Measurements from ENCODE around the gene SLC35F3. TPM values are rescaled to one million over a fixed set of nuclear protein-coding genes. Genes with fewer than 3 reads are reported as not detected.

Gene SLC35F3
- total and polyA plus RNA-seq, 2 experiments from 2014 or later = 1.0 to 3.2 TPM

DNA sequence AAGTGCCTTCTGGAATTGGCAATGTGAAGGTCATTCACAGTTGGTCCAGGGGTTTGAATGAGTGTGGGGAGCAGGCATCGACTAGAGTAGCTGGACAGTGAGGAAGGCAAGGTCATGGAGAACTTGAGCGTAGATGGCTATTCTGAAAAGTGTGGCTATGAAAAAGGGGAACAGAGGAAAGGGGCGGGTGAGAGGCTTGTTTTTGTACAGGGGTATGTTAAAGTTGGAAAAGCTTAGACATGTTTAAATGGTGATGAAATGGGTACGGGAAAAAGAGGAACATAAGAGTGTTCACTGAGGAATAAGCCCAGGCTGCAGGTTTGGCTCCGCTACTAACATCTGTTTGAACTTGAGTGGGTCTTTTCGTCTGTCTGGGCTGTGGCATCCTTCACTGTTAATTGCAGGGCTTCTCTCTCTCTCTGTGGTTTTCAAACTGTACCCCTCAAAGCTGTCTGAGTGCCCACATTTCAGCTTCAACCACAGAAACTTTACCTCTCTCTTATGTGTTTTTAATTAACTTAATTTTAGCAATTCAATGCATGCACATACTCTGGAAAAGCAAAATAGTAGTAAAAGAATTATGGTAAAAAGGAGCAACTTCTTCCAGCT, 398.0 kb downstream of the SLC35F3 start:
- Histone ChIP-seq H3F3A (replicated peaks; ENCODE audit: low read depth) (no peaks in the 10 kb centered on the region), H3K27ac (ENCODE audit: low read depth) (no peak overlapping the region), H3K27me3 (ENCODE audit: insufficient read depth) (no peaks in the 10 kb centered on the region), H3K4me3 (no peak overlapping the region), H3K36me3 (ENCODE audit: insufficient read depth) (no peaks in the 10 kb centered on the region), H3K9me2 (ENCODE audit: insufficient read depth) (no peaks in the 10 kb centered on the region), H4K20me1 (replicated peaks; ENCODE audit: insufficient read depth) (no peaks in the 10 kb centered on the region), H2AFZ (no peak overlapping the region), H3K4me2 (no peak overlapping the region), H3K4me1 (ENCODE audit: insufficient read depth) (no peaks in the 10 kb centered on the region), H3K79me2 (replicated peaks; ENCODE audit: insufficient read depth) (no peaks in the 10 kb centered on the region)
- no peak overlapping the region for H3K27ac Mint-ChIP-seq
- TF ChIP-seq, protein P1, sequence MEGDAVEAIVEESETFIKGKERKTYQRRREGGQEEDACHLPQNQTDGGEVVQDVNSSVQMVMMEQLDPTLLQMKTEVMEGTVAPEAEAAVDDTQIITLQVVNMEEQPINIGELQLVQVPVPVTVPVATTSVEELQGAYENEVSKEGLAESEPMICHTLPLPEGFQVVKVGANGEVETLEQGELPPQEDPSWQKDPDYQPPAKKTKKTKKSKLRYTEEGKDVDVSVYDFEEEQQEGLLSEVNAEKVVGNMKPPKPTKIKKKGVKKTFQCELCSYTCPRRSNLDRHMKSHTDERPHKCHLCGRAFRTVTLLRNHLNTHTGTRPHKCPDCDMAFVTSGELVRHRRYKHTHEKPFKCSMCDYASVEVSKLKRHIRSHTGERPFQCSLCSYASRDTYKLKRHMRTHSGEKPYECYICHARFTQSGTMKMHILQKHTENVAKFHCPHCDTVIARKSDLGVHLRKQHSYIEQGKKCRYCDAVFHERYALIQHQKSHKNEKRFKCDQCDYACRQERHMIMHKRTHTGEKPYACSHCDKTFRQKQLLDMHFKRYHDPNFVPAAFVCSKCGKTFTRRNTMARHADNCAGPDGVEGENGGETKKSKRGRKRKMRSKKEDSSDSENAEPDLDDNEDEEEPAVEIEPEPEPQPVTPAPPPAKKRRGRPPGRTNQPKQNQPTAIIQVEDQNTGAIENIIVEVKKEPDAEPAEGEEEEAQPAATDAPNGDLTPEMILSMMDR (conservative IDR thresholded peaks at IDR 0.05; ENCODE audit: low read depth in 2 of 2) = no peak
- no peak for TF ChIP-seq JUNB (IDR thresholded peaks at IDR 0.05; ENCODE audit: unreplicated experiment)
- no peak overlapping the region for H3K4me3 Mint-ChIP-seq
- ATAC-seq (no peak), DNase-seq (ENCODE audit: low spot score) (no peak)
- H3K4me1 Mint-ChIP-seq = no peaks in the 10 kb centered on the region
- no peaks in the 10 kb centered on the region for H3K36me3 Mint-ChIP-seq (ENCODE audit: low read depth)
- H3K9me3 Mint-ChIP-seq = no peaks in the 10 kb centered on the region
- no peaks in the 10 kb centered on the region for H3K27me3 Mint-ChIP-seq (ENCODE audit: insufficient read depth, low read depth, poor library complexity)

DNA sequence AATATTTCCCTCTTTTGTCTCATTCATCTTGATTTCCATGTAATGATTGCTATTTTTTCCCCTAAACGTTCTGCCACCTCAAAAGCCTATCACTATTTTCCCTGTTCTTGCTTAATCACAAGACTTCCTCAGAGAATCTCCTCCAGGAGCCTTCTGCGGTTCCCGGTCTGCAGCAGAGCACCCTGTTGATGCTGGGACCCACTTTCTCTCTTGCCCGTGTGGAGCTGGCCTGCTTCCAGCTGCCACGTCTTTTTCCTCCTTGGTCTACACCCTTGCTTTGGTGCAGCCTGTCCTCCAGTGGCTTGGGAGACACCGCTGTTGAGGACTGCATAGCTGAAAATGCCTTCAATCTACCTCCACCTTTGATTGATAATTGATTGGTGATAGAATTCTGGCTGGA, 398.8 kb downstream of the SLC35F3 start:
- ATAC-seq = no peak
- no peaks in the 10 kb centered on the region for H3K27me3 ChIP-seq (ENCODE audit: insufficient read depth)
- H3K9me2 ChIP-seq (ENCODE audit: insufficient read depth) = no peaks in the 10 kb centered on the region
- no peak overlapping the region for H3K4me3 Mint-ChIP-seq
- peak overlapping the region; percentile 38; the same call in 1 of the 2 replicates for H2AFZ ChIP-seq
- H3K4me2 ChIP-seq = no peak overlapping the region
- H3K27ac Mint-ChIP-seq = no peak overlapping the region
- no peak for DNase-seq (ENCODE audit: low spot score)
- H3K4me3 ChIP-seq = no peak overlapping the region
- H3K4me1 ChIP-seq (ENCODE audit: insufficient read depth) = no peaks in the 10 kb centered on the region
- H3K27ac ChIP-seq (ENCODE audit: low read depth) = no peak overlapping the region
- no peaks in the 10 kb centered on the region for H3K4me1 Mint-ChIP-seq
- H3K36me3 ChIP-seq (ENCODE audit: insufficient read depth) = no peaks in the 10 kb centered on the region
- no peaks in the 10 kb centered on the region for H4K20me1 ChIP-seq (replicated peaks; ENCODE audit: insufficient read depth)
- H3K9me3 Mint-ChIP-seq = no peaks in the 10 kb centered on the region
- H3K36me3 Mint-ChIP-seq (ENCODE audit: low read depth) = no peaks in the 10 kb centered on the region
- H3K27me3 Mint-ChIP-seq (ENCODE audit: insufficient read depth, low read depth, poor library complexity) = no peaks in the 10 kb centered on the region
- H3K79me2 ChIP-seq (replicated peaks; ENCODE audit: insufficient read depth) = no peaks in the 10 kb centered on the region
- no peaks in the 10 kb centered on the region for H3F3A ChIP-seq (replicated peaks; ENCODE audit: low read depth)
- no peak for TF ChIP-seq JUNB (IDR thresholded peaks at IDR 0.05; ENCODE audit: unreplicated experiment)
- TF ChIP-seq, protein P2, sequence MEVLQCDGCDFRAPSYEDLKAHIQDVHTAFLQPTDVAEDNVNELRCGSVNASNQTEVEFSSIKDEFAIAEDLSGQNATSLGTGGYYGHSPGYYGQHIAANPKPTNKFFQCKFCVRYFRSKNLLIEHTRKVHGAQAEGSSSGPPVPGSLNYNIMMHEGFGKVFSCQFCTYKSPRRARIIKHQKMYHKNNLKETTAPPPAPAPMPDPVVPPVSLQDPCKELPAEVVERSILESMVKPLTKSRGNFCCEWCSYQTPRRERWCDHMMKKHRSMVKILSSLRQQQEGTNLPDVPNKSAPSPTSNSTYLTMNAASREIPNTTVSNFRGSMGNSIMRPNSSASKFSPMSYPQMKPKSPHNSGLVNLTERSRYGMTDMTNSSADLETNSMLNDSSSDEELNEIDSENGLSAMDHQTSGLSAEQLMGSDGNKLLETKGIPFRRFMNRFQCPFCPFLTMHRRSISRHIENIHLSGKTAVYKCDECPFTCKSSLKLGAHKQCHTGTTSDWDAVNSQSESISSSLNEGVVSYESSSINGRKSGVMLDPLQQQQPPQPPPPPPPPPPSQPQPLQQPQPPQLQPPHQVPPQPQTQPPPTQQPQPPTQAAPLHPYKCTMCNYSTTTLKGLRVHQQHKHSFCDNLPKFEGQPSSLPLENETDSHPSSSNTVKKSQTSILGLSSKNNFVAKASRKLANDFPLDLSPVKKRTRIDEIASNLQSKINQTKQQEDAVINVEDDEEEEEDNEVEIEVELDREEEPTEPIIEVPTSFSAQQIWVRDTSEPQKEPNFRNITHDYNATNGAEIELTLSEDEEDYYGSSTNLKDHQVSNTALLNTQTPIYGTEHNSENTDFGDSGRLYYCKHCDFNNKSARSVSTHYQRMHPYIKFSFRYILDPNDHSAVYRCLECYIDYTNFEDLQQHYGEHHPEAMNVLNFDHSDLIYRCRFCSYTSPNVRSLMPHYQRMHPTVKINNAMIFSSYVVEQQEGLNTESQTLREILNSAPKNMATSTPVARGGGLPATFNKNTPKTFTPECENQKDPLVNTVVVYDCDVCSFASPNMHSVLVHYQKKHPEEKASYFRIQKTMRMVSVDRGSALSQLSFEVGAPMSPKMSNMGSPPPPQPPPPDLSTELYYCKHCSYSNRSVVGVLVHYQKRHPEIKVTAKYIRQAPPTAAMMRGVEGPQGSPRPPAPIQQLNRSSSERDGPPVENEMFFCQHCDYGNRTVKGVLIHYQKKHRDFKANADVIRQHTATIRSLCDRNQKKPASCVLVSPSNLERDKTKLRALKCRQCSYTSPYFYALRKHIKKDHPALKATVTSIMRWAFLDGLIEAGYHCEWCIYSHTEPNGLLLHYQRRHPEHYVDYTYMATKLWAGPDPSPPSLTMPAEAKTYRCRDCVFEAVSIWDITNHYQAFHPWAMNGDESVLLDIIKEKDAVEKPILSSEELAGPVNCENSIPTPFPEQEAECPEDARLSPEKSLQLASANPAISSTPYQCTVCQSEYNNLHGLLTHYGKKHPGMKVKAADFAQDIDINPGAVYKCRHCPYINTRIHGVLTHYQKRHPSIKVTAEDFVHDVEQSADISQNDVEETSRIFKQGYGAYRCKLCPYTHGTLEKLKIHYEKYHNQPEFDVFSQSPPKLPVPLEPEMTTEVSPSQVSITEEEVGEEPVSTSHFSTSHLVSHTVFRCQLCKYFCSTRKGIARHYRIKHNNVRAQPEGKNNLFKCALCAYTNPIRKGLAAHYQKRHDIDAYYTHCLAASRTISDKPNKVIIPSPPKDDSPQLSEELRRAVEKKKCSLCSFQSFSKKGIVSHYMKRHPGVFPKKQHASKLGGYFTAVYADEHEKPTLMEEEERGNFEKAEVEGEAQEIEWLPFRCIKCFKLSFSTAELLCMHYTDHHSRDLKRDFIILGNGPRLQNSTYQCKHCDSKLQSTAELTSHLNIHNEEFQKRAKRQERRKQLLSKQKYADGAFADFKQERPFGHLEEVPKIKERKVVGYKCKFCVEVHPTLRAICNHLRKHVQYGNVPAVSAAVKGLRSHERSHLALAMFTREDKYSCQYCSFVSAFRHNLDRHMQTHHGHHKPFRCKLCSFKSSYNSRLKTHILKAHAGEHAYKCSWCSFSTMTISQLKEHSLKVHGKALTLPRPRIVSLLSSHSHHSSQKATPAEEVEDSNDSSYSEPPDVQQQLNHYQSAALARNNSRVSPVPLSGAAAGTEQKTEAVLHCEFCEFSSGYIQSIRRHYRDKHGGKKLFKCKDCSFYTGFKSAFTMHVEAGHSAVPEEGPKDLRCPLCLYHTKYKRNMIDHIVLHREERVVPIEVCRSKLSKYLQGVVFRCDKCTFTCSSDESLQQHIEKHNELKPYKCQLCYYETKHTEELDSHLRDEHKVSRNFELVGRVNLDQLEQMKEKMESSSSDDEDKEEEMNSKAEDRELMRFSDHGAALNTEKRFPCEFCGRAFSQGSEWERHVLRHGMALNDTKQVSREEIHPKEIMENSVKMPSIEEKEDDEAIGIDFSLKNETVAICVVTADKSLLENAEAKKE (CRISPR knock-in tag; IDR thresholded peaks at IDR 0.05) = no peak
- no peak for TF ChIP-seq EZH2 (IDR thresholded peaks at IDR 0.05; ENCODE audit: low read depth, unreplicated experiment)
- no peak for TF ChIP-seq ZNF331 (CRISPR knock-in tag; IDR thresholded peaks at IDR 0.05; ENCODE audit: low read depth)
- no peak for TF ChIP-seq EZH2phosphoT487 (IDR thresholded peaks at IDR 0.05; ENCODE audit: unreplicated experiment)
- TF ChIP-seq, protein P1 (conservative IDR thresholded peaks at IDR 0.05; ENCODE audit: low read depth in 2 of 2) = no peak
- TF ChIP-seq POLR2AphosphoS5 (IDR thresholded peaks at IDR 0.05; ENCODE audit: low read depth) = no peak
- no peak for TF ChIP-seq CREB1 (CRISPR knock-in tag; IDR thresholded peaks at IDR 0.05; ENCODE audit: low read depth)
- TF ChIP-seq STAT1 (IDR thresholded peaks at IDR 0.05; ENCODE audit: unreplicated experiment) = no peak
- TF ChIP-seq, protein P3, sequence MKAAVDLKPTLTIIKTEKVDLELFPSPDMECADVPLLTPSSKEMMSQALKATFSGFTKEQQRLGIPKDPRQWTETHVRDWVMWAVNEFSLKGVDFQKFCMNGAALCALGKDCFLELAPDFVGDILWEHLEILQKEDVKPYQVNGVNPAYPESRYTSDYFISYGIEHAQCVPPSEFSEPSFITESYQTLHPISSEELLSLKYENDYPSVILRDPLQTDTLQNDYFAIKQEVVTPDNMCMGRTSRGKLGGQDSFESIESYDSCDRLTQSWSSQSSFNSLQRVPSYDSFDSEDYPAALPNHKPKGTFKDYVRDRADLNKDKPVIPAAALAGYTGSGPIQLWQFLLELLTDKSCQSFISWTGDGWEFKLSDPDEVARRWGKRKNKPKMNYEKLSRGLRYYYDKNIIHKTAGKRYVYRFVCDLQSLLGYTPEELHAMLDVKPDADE (IDR thresholded peaks at IDR 0.05) = no peak
